Heart right ventricle (tissue), 16 donors: ENCODE data around the gene WWOX. TPM values are rescaled to one million over a fixed set of nuclear protein-coding genes. Genes with fewer than 3 reads are reported as not detected.

Experiments
- ATAC-seq, 8 donors: fragments of 200-7000 bp; cut with Tn5 transposase; one replicate each; pipeline ENCODE4 v1.9.1; 2020; ENCODE audit warnings: mild to moderate bottlenecking in 8 of 8, moderate library complexity in 8 of 8, moderate number of reproducible peaks in 1 of 8
- DNase-seq, 2 donors: peaks; one replicate each; pipeline ENCODE4 v3.0.0-alpha.2; 2020
- H3K27ac ChIP-seq, 10 donors: fragments of 200-600 bp; sonication (generic) in 2 of 10; one replicate each; pipeline versions ENCODE4 v1.5.0 to v1.8.0; 2020 to 2022; ENCODE audit warnings: mild to moderate bottlenecking in 3 of 10
- H3K27me3 ChIP-seq, 7 donors: fragments of 200-600 bp; one replicate each; pipeline ENCODE4 v1.8.0; 2021 to 2022; ENCODE audit warnings: mild to moderate bottlenecking in 2 of 7
- H3K36me3 ChIP-seq, 9 donors: fragments of 200-600 bp; sonication (generic) in 1 of 9; one replicate each; pipeline versions ENCODE4 v1.5.0 to v1.8.0; 2020 to 2022; ENCODE audit warnings: mild to moderate bottlenecking in 2 of 9
- H3K4me1 ChIP-seq, 9 donors: fragments of 200-600 bp; sonication (generic) in 1 of 9; one replicate each; pipeline versions ENCODE4 v1.5.0 to v1.8.0; 2020 to 2022; ENCODE audit warnings: mild to moderate bottlenecking in 4 of 9
- H3K4me3 ChIP-seq, 10 donors: fragments of 200-600 bp; sonication (generic) in 2 of 10; one replicate each; pipeline versions ENCODE4 v1.5.0 to v1.8.0; 2020 to 2022; ENCODE audit warnings: mild to moderate bottlenecking in 7 of 10, moderate library complexity in 2 of 10
- H3K9me3 ChIP-seq, 11 donors: fragments of 200-600 bp in 10 of 11; sonication (generic) in 2 of 11; one replicate each; pipeline versions ENCODE4 v1.5.0 to v1.8.0; 2013 to 2022; ENCODE audit warnings: mild to moderate bottlenecking in 2 of 11, control low read depth in 1 of 11, moderate library complexity in 1 of 11
- CTCF ChIP-seq, 9 donors: fragments of 200-600 bp; sonication (generic) in 2 of 9; IDR thresholded peaks; one replicate each; pipeline versions ENCODE4 v1.5.0 to v1.8.0; 2021 to 2022; ENCODE audit warnings: antibody characterized with exemption in 9 of 9, mild to moderate bottlenecking in 5 of 9, moderate library complexity in 1 of 9
- WGBS, 2 donors: extraction: QIAGEN DNeasy Blood & Tissue Kit; methylation state at CpG; one replicate each; pipeline ENCODE4 v1.1.7; 2013; ENCODE audit warnings: inconsistent platforms in 1 of 2; 5-methylcytosine and 5-hydroxymethylcytosine counted together
- intact Hi-C, 10 donors: fragments of 100-400 bp; cut with DNase I; formaldehyde crosslinking; loops; one replicate each; pipeline versions ENCODE4 v1.11.1 to v1.14.2; 2022
- polyA plus RNA-seq, 2 donors: library from polyadenylated mRNA; stranded (reverse); fragments of 200-250 nt; gene quantifications; one replicate each; pipeline ENCODE4 v1.2.3, GENCODE V29; 2013
- total RNA-seq, 10 donors: library from RNA; stranded (reverse); fragmentation: NEBNext Ultra II Directional in 3 of 10; extraction: Animal tissue kit (Norgen Biotek cat#: 25700) in 3 of 10; gene quantifications; one replicate each; pipeline versions ENCODE4 v1.2.1 to v1.2.4, GENCODE V29; 2021 to 2023
- donor health status: Arrhythmogenic right ventricular cardiomyopathy.
- donor health status: ischemic (EF 13 %, LVEDD 7.1; RV severe dilation, severe dysfunction).
- donor health status: healthy with polysubstance abuse.
- donor health status: DM: no; HTN: yes; CAD: no.
- donor health status: DM: no; HTN: no; CAD: no.
- donor health status: ischemic (EF 25% LVEDD 6.9; RV normal size, moderate dysfunction).
- donor health status: ischemic (EF 25% LVEDD 5.7; RV mildly dilated, moderate dysfunction).
- donor health status: healthy.
- donor health status: DM: yes; HTN: yes; CAD: no.
- donor health status: Ischemic cardiomyopathy.
- donor health status: ischemic (EF 35%, LVEDD 5.7; RV mildly dilated, moderate dysfunction).
- donor health status: nonischemic (EF 11% LVEDD 7.7; RV severe dilation, severe dysfunction).
- donor health status: DM: yes; HTN: yes; CAD: no.
- donor health status: PGD.
- donor health status: ischemic (EF 29% LVEDD 5.4; RV normal size, mild dysfunction).
- donor health status: nonischemic (EF 23%, LVEDD 6.1; RV moderate dilation, normal function).

Gene WWOX
- total and polyA plus RNA-seq, 12 donors: 4.9 to 15.0 (median 9.9) TPM

GRCh38 chr16:78709137-78709884, 609.9 kb downstream of the WWOX start:
- DNase-seq: no peak

GRCh38 chr16:78715106-78715505, 615.7 kb downstream of the WWOX start:
- no peaks in the 10 kb centered on the region for H3K9me3 ChIP-seq
- ATAC-seq (no peak), DNase-seq (no peak)
- no peak overlapping the region for H3K27ac ChIP-seq
- H3K4me3 ChIP-seq: no peak overlapping the region
- intact Hi-C loops: no loop called here
- no peak for TF ChIP-seq CTCF (IDR thresholded peaks at IDR 0.05)
- no peaks in the 10 kb centered on the region for H3K36me3 ChIP-seq
- H3K27me3 ChIP-seq: no peaks in the 10 kb centered on the region
- no peaks in the 10 kb centered on the region for H3K4me1 ChIP-seq
- 83 to 88% methylated on average over 3 of the region's 3 CpGs for WGBS, 2 donors

More at GRCh38 chr16:78709137-78709884, 609.9 kb downstream of the WWOX start:
- intact Hi-C loops: no loop called here
- Histone ChIP-seq H3K9me3 (peaks cover 0 to 18% (median 9%) of the 10 kb centered on the region in 11 donors), H3K27ac (no peak overlapping the region), H3K27me3 (no peaks in the 10 kb centered on the region), H3K4me3 (no peak overlapping the region), H3K4me1 (no peaks in the 10 kb centered on the region), H3K36me3 (no peaks in the 10 kb centered on the region)
- WGBS, 2 donors: 91 to 92% methylated on average over 15 of the region's 15 CpGs
- TF ChIP-seq CTCF (IDR thresholded peaks at IDR 0.05): no peak
- ATAC-seq: no peak

GRCh38 chr16:78715673-78716072, 616.2 kb downstream of the WWOX start:
- ATAC-seq (no peak), DNase-seq (no peak)
- H3K27ac ChIP-seq: no peak overlapping the region
- no peak for TF ChIP-seq CTCF (IDR thresholded peaks at IDR 0.05)
- no peaks in the 10 kb centered on the region for H3K4me1 ChIP-seq
- no peaks in the 10 kb centered on the region for H3K36me3 ChIP-seq
- no peaks in the 10 kb centered on the region for H3K9me3 ChIP-seq
- WGBS, 2 donors: 95 to 96% methylated on average over 4 of the region's 4 CpGs
- intact Hi-C loops: no loop called here
- H3K27me3 ChIP-seq: no peaks in the 10 kb centered on the region
- H3K4me3 ChIP-seq: no peak overlapping the region

GRCh38 chr16:78718141-78718540, 618.7 kb downstream of the WWOX start:
- H3K27me3 ChIP-seq: no peaks in the 10 kb centered on the region
- no peaks in the 10 kb centered on the region for H3K9me3 ChIP-seq
- DNase-seq: no peak
- H3K4me1 ChIP-seq: no peaks in the 10 kb centered on the region
- TF ChIP-seq CTCF (IDR thresholded peaks at IDR 0.05): no peak
- H3K36me3 ChIP-seq: no peaks in the 10 kb centered on the region
- ATAC-seq: no peak
- intact Hi-C loops: no loop called here
- H3K4me3 ChIP-seq: no peak overlapping the region
- H3K27ac ChIP-seq: no peak overlapping the region
- WGBS, 2 donors: 73 to 74% methylated on average over 2 of the region's 2 CpGs
